Psoas muscle (tissue), 8 donors: ENCODE measurements around the gene LDAH. TPM values are rescaled to one million over a fixed set of nuclear protein-coding genes. Genes with fewer than 3 reads are reported as not detected.

Source experiments
- ATAC-seq, 4 donors: fragments of 200-7000 bp; cut with Tn5 transposase; one replicate each; pipeline ENCODE4 v1.9.1; 2020; ENCODE audit warnings: moderate library complexity in 3 of 4, mild to moderate bottlenecking in 2 of 4
- DNase-seq, 2 donors: peaks; one replicate each; pipeline ENCODE4 v3.0.0-alpha.2; 2020
- H3K27ac ChIP-seq: fragments of 200-600 bp; one replicate; pipeline ENCODE4 v1.8.0; 2022
- H3K27me3 ChIP-seq, 3 donors: fragments of 200-600 bp in 1 of 3; one replicate each; pipeline versions ENCODE4 v1.6.1 to v1.8.0; 2013 to 2022; ENCODE audit warnings: low read length in 2 of 3, mild to moderate bottlenecking in 2 of 3, moderate library complexity in 1 of 3; ENCODE audit not compliant: insufficient read depth in 3 of 3
- H3K36me3 ChIP-seq, 2 donors: fragments of 200-600 bp in 1 of 2; one replicate each; pipeline versions ENCODE4 v1.6.1 to v1.8.0; 2013 to 2022; ENCODE audit warnings: low read depth in 1 of 2, mild to moderate bottlenecking in 1 of 2, moderate library complexity in 1 of 2; ENCODE audit not compliant: insufficient read depth in 1 of 2
- H3K4me1 ChIP-seq: fragments of 200-600 bp; one replicate; pipeline ENCODE4 v1.8.0; 2022
- H3K4me3 ChIP-seq: fragments of 200-600 bp; one replicate; pipeline ENCODE4 v1.8.0; 2022; ENCODE audit warnings: mild to moderate bottlenecking
- H3K9me3 ChIP-seq: fragments of 200-600 bp; one replicate; pipeline ENCODE4 v1.8.0; 2022
- WGBS, 3 donors: extraction: QIAGEN DNeasy Blood & Tissue Kit; methylation state at CpG; one replicate each; pipeline versions ENCODE4 v1.1.6 to v1.1.7; 2013; 5-methylcytosine and 5-hydroxymethylcytosine counted together
- intact Hi-C, 2 donors: fragments of 100-400 bp; cut with DNase I; formaldehyde crosslinking; loops; one replicate each; pipeline versions ENCODE4 v1.11.0 to v1.14.2; 2022
- polyA plus RNA-seq, 3 donors: library from polyadenylated mRNA; stranded (reverse); fragments of 200-250 nt; gene quantifications; one replicate each; pipeline ENCODE4 v1.2.3, GENCODE V29; 2013
- total RNA-seq, 4 donors: library from RNA; stranded (reverse); fragmentation: NEBNext Ultra II Directional in 2 of 4; extraction: Animal tissue kit (Norgen Biotek cat#: 25700) in 2 of 4; gene quantifications; one replicate each; pipeline versions ENCODE4 v1.2.1 to v1.2.4, GENCODE V29; 2021 to 2023
- TF ChIP-seq, protein P1 (sequence below): fragments of 200-600 bp; IDR thresholded peaks from one replicate; pipeline ENCODE4 v1.8.0; 2022; ENCODE audit warnings: antibody characterized with exemption
- donor health status: healthy with polysubstance abuse.
- donor health status: DM: no; HTN: no; CAD: no; lungs with moderate emphysema.
- donor health status: Bipolar disorder and iron deficiency.
- donor health status: healthy.
- donor health status: DM: yes; HTN: yes; CAD: no.
- donor health status: DM: no; HTN: no; CAD: no.
- donor health status: DM: no; HTN: no; CAD: no.
- donor health status: DM: yes; HTN: yes; CAD: no.

Gene LDAH
- total and polyA plus RNA-seq, 7 donors, result 0.56 to 1.9 (median 1.6) TPM

GRCh38 chr2:20664071-20664390 is 158.9 kb downstream of the LDAH start:
- intact Hi-C loops, result loop anchor here in 1 of 2 donors (5.0 to 10.0 kb wide), 2 partner anchors 381 to 453 kb away; partner anchors contain the start of gene APOB
- TF ChIP-seq, protein P1, sequence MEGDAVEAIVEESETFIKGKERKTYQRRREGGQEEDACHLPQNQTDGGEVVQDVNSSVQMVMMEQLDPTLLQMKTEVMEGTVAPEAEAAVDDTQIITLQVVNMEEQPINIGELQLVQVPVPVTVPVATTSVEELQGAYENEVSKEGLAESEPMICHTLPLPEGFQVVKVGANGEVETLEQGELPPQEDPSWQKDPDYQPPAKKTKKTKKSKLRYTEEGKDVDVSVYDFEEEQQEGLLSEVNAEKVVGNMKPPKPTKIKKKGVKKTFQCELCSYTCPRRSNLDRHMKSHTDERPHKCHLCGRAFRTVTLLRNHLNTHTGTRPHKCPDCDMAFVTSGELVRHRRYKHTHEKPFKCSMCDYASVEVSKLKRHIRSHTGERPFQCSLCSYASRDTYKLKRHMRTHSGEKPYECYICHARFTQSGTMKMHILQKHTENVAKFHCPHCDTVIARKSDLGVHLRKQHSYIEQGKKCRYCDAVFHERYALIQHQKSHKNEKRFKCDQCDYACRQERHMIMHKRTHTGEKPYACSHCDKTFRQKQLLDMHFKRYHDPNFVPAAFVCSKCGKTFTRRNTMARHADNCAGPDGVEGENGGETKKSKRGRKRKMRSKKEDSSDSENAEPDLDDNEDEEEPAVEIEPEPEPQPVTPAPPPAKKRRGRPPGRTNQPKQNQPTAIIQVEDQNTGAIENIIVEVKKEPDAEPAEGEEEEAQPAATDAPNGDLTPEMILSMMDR, result no peak
- ATAC-seq (no peak), DNase-seq (no peak)
- Histone ChIP-seq H3K9me3 (no peaks in the 10 kb centered on the region), H3K36me3 (no peaks in the 10 kb centered on the region), H3K4me3 (no peak overlapping the region), H3K27me3 (peaks cover 3 to 73% (median 35%) of the 10 kb centered on the region in 3 donors), H3K4me1 (peaks cover 4% of the 10 kb centered on the region), H3K27ac (no peak overlapping the region)
- WGBS, 3 donors, result 54 to 75% (median 54%) methylated on average over 2 of the region's 2 CpGs

DNA sequence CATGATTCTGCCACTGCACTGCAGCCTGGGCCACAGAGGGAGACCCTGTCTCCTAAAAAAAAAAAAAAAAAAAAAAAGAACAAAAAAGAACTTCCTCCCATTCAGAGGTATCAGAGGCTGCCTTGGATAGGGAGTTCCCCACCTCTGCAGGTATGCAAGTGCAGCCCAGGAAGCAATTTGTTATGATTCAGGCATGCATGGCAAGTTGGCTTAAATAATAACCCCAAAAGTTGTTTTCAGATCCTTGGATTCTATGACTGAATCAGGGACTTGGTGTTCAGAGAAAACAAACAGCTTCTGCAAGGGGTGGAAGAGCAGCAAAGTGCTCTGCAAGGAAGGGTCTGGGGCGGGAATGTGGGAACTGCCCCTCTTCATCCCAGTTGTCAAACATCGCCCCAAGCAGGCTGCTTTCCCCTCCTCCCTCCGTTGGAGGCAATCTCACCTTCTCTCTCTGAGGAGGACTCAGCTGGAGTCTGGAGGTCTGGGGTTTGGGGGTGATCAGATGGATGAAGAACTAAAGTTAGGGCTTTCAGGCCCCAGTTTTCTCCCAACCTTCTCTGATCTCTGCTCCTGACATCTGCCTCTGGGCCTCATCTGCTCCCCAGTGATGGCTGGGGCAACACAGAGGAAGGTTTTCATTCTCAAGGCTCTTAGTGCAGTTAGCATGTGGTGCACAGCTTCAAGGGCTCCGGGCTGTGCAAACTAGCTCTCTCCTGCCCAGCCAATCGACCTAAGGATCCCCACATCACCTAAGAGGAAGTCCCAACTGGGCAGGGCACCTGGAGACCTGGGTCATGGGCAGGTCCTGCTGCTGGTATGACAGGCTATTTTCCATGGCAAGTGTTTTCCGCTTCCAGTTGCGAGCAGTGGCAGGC is 159.5 kb downstream of the LDAH start:
- Histone ChIP-seq H3K27me3 (peaks cover 0 to 67% (median 31%) of the 10 kb centered on the region in 3 donors), H3K4me1 (peaks cover 4% of the 10 kb centered on the region), H3K4me3 (no peak overlapping the region), H3K9me3 (no peaks in the 10 kb centered on the region), H3K27ac (no peak overlapping the region), H3K36me3 (no peaks in the 10 kb centered on the region)
- no peak for DNase-seq
- no peak for ATAC-seq
- 33 to 50% (median 48%) methylated on average over 7 of the region's 7 CpGs for WGBS, 3 donors
- TF ChIP-seq, protein P1, result no peak
- intact Hi-C loops, result loop anchor here in 1 of 2 donors (2.0 to 10.0 kb wide), 3 partner anchors 299 to 454 kb away; partner anchors contain the start of gene APOB

DNA sequence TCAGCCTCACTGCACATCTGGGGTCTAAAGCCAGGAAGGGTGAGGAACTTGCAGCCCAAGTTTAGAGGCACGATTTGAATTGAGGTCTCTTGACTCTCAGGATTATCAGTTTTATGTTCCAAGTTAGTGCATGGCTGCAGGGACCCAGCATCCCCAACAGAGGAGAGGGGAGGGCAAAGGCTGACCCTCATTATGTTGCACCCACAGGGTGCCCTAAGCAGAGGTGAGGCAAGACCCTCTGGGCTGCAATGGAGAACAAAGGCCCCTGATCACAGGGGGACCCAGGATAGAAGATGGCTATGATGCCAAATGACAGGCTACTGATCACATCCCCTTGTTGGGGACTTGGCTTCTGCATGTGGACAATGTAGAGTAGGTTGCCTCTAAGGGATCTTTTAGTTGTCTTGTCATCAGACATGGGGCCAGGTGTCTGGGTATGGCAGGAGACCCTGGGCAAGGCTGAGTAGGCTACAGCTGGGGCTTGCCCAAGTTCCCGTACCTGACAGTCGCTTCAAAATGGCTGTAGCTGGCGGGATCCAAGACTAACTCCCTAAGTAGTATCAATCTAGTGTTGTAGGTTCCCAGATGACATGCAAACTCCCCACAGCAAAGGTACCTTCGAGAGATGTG is 160.5 kb downstream of the LDAH start:
- WGBS, 3 donors, result 72 to 77% (median 73%) methylated on average over 5 of the region's 5 CpGs
- H3K36me3 ChIP-seq, result no peaks in the 10 kb centered on the region
- ATAC-seq, result no peak

DNA sequence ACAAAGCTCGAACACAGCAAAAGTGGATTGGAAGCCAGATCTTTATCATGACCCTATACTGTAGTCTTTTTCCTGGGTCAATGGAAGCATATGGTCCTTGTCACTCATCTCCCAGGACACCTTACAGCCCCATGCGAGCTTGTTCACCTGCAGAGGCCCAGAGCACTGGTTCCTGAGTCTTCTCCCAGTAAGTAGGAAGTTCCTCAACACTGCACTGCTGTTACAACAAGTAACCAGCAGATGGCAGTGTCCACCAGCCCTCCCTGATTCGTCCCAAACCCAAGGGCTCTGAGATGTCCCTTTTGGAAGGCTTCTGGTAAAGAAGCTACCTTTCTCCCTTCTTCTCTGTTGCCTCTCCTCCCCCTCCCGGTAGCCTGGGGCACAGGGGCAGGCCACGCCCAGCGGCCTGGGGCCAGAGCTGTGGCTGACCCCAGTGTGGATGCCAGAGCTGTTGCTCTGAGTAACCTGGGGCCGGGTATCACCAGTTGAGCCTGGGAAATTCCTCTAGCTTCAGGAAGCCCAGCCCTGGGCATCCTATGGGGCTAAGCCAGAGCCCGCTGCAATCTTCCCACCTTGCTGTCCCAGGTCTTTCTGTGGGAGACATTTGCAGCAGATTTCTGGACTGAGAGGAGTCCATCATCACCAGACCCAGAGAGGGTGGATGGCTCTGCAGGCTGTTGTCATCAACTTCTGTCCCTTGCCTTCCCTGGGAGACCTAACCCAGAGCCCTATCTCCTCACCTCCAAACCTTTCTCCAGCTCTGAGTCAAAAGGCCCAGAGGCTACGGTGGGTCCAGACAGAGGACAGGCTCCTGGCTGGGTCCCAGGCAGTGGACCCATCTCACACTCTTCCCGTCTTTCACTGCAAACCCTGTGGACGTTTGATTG is 161.2 kb downstream of the LDAH start:
- H3K36me3 ChIP-seq, result no peaks in the 10 kb centered on the region

More for the DNA sequence above, 160.5 kb downstream of the LDAH start:
- no peaks in the 10 kb centered on the region for H3K9me3 ChIP-seq
- no peak overlapping the region for H3K27ac ChIP-seq
- no peak for DNase-seq
- peaks cover 0 to 57% (median 30%) of the 10 kb centered on the region in 3 donors for H3K27me3 ChIP-seq
- intact Hi-C loops, result loop anchor here in 1 of 2 donors (2.0 to 10.0 kb wide), 3 partner anchors 300 to 455 kb away; partner anchors contain the start of gene APOB
- no peak overlapping the region for H3K4me3 ChIP-seq
- TF ChIP-seq, protein P1, result no peak
- H3K4me1 ChIP-seq, result peaks cover 4% of the 10 kb centered on the region

More for the DNA sequence above, 161.2 kb downstream of the LDAH start:
- 28 to 33% (median 32%) methylated on average over 11 of the region's 11 CpGs for WGBS, 3 donors
- H3K4me3 ChIP-seq, result no peak overlapping the region
- peak; percentile 77 to 90 (median 84) for ATAC-seq
- peaks cover 0 to 52% (median 28%) of the 10 kb centered on the region in 3 donors for H3K27me3 ChIP-seq
- no peak overlapping the region for H3K27ac ChIP-seq
- intact Hi-C loops, result loop anchor here (1.0 to 10.0 kb wide), 5 partner anchors 301 to 457 kb away; partner anchors contain the start of gene APOB (in 1 of the 2)
- TF ChIP-seq, protein P1, result peak; percentile 98
- H3K9me3 ChIP-seq, result no peaks in the 10 kb centered on the region
- peak; percentile 65 to 76 for DNase-seq
- peaks cover 4% of the 10 kb centered on the region for H3K4me1 ChIP-seq
